HG03432 (cell line): Measurements from ENCODE around the gene UNC45B.
"Not testable (repeated sequence)": the region's sequence is repeated elsewhere in the genome, so short reads cannot be mapped to it uniquely, and the experiment has no call there.

Source experiments
- ATAC-seq: cut with Tn5 transposase; IDR thresholded peaks from one replicate; pipeline ENCODE4 v1.9.1; 2021; ENCODE audit warnings: mild to moderate bottlenecking, moderate library complexity; ENCODE audit not compliant: unreplicated experiment

UNC45B gene

GRCh38 chr17:35147375-35147905, at the start of gene UNC45B:
TSS of gene UNC45B (plus strand) at chr17:35147817. CDS start at chr17:35148264, 447 bp downstream.
- ATAC-seq, result no peak

GRCh38 chr17:35099908-35100307, 47.7 kb upstream of the UNC45B start:
- no peak for ATAC-seq

GRCh38 chr17:35101036-35101435, 46.6 kb upstream of the UNC45B start:
- ATAC-seq, result no peak

GRCh38 chr17:35101725-35102124, 45.9 kb upstream of the UNC45B start:
- ATAC-seq, result no peak

GRCh38 chr17:35103271-35103670, 44.3 kb upstream of the UNC45B start:
- ATAC-seq, result no peak

GRCh38 chr17:35104844-35105450, 42.7 kb upstream of the UNC45B start:
- no peak for ATAC-seq

GRCh38 chr17:35110791-35111190, 36.8 kb upstream of the UNC45B start:
- not testable (repeated sequence) for ATAC-seq

- no peak for ATAC-seq
Observed at GRCh38 chr17:35116845-35117244, 30.8 kb upstream of the UNC45B start.

- ATAC-seq, result no peak
Observed at GRCh38 chr17:35117984-35118383, 29.6 kb upstream of the UNC45B start.

GRCh38 chr17:35119370-35120165, 28.0 kb upstream of the UNC45B start, which contains the start of gene RAD51D:
TSS of gene RAD51D (minus strand) at chr17:35119860. CDS start at chr17:35119613, 247 bp downstream.
- peak; percentile 86 for ATAC-seq

- no peak for ATAC-seq
Observed at GRCh38 chr17:35121315-35121714, 26.3 kb upstream of the UNC45B start, which contains the start of gene FNDC8. TSS of gene FNDC8 (plus strand) at chr17:35121615. CDS start at chr17:35121694, 79 bp downstream.

- ATAC-seq, result no peak
Observed at GRCh38 chr17:35127751-35128514, 19.7 kb upstream of the UNC45B start.

- no peak for ATAC-seq
Observed at GRCh38 chr17:35129154-35129972, 18.3 kb upstream of the UNC45B start.

GRCh38 chr17:35129973-35130351, 17.7 kb upstream of the UNC45B start:
- no peak for ATAC-seq

GRCh38 chr17:35130392-35130791, 17.2 kb upstream of the UNC45B start:
- no peak for ATAC-seq

- no peak for ATAC-seq
Observed at GRCh38 chr17:35132099-35132498, 15.5 kb upstream of the UNC45B start.

- no peak for ATAC-seq
Observed at GRCh38 chr17:35132816-35133550, 14.6 kb upstream of the UNC45B start.

- ATAC-seq, result no peak
Observed at GRCh38 chr17:35135322-35135721, 12.3 kb upstream of the UNC45B start.

GRCh38 chr17:35138218-35138617, 9.4 kb upstream of the UNC45B start:
- ATAC-seq, result no peak
